MM.1S (cell line): ENCODE results near the gene PAGE2B.

Source experiments
- DNase-seq: peaks from one replicate; pipeline ENCODE4 v3.0.0-alpha.2; 2015
- H2AFZ ChIP-seq: fragments of 300-600 bp; sonication (generic); 2 replicates; pipeline ENCODE4 v1.6.0; 2016; ENCODE audit warnings: antibody characterized with exemption, low read length
- H3F3A ChIP-seq: fragments of 300-600 bp; sonication (generic); 2 replicates; pipeline ENCODE4 v1.6.1; 2016; ENCODE audit warnings: mild to moderate bottlenecking, antibody characterized with exemption, low read length, moderate library complexity, mixed read lengths; ENCODE audit not compliant: insufficient read depth
- H3K27ac ChIP-seq: fragments of 300-600 bp; sonication (generic); 2 replicates; pipeline ENCODE4 v1.5.1; 2016; ENCODE audit warnings: mild to moderate bottlenecking, low read length
- H3K27me3 ChIP-seq: fragments of 300-600 bp; sonication (generic); replicated peaks from 2 replicates; pipeline ENCODE4 v1.6.0; 2016; ENCODE audit warnings: low read length; ENCODE audit not compliant: insufficient read depth
- H3K36me3 ChIP-seq: fragments of 300-600 bp; sonication (generic); replicated peaks from 2 replicates; pipeline ENCODE4 v1.6.1; 2016; ENCODE audit warnings: mild to moderate bottlenecking, low read length, mixed read lengths; ENCODE audit not compliant: insufficient read depth
- H3K4me1 ChIP-seq: fragments of 300-600 bp; sonication (generic); 2 replicates; pipeline ENCODE4 v1.6.1; 2016; ENCODE audit warnings: low read length, mixed read lengths
- H3K4me2 ChIP-seq: fragments of 300-600 bp; sonication (generic); 2 replicates; pipeline ENCODE4 v1.6.0; 2016; ENCODE audit warnings: low read depth, low read length
- H3K4me3 ChIP-seq: fragments of 300-600 bp; sonication (generic); 2 replicates; pipeline ENCODE4 v1.5.1; 2016; ENCODE audit warnings: low read length, mixed read lengths
- H3K79me2 ChIP-seq: fragments of 300-600 bp; sonication (generic); 2 replicates; pipeline ENCODE4 v1.6.1; 2016; ENCODE audit warnings: mixed run types, low read length, mixed read lengths
- H3K9ac ChIP-seq: fragments of 300-600 bp; sonication (generic); 2 replicates; pipeline ENCODE4 v1.6.1; 2016; ENCODE audit warnings: low read length, mixed read lengths
- H3K9me2 ChIP-seq: fragments of 300-600 bp; sonication (generic); replicated peaks from 2 replicates; pipeline ENCODE4 v1.6.1; 2016; ENCODE audit warnings: mild to moderate bottlenecking, low read length, mixed read lengths; ENCODE audit not compliant: insufficient read depth
- H3K9me3 ChIP-seq: fragments of 300-600 bp; sonication (generic); replicated peaks from 2 replicates; pipeline ENCODE4 v1.6.1; 2016; ENCODE audit warnings: mild to moderate bottlenecking, low read length, mixed read lengths; ENCODE audit not compliant: insufficient read depth
- H4K20me1 ChIP-seq: fragments of 300-600 bp; sonication (generic); 2 replicates; pipeline ENCODE4 v1.6.1; 2016; ENCODE audit warnings: mild to moderate bottlenecking, low read length, moderate library complexity, mixed read lengths; ENCODE audit not compliant: insufficient read depth
- EZH2 ChIP-seq: fragments of 300-600 bp; sonication (generic); optimal IDR thresholded peaks from 2 replicates; pipeline ENCODE3; 2017; ENCODE audit warnings: low read depth, mild to moderate bottlenecking, antibody characterized with exemption, low read length, mixed read lengths
- EZH2phosphoT487 ChIP-seq: fragments of 300-600 bp; sonication (generic); IDR thresholded peaks from 2 replicates; pipeline ENCODE4 v1.6.1; 2018; ENCODE audit warnings: antibody characterized with exemption, low read length
- TF ChIP-seq, protein P1 (sequence below): fragments of 300-600 bp; sonication (generic); IDR thresholded peaks from 2 replicates; pipeline ENCODE4 v1.5.1; 2016; ENCODE audit warnings: antibody characterized with exemption, low read length, mixed read lengths

PAGE2B gene

DNA sequence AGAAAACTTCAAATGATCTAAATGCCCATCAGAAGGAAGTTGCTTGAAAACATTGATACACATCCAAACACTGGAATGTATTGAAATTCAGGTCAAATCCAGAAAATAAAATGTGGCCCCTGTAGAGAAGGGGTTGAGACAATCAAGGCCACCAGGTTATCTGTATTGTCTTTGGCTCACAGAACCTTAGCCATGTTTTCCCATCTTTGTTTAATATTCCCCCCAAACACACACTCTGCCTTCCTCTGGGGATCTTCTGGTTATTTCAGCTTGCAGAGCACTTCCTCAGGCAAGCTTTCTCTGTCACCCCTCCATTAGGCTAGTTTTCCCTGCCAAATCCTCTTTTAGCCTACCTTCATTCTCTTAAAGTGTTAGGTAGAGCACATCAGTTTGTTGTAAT lies 44.4 kb downstream of the PAGE2B start:
- DNase-seq = no peak
- no peak overlapping the region for H3K27ac ChIP-seq

GRCh38 chrX:55119712-55120111 lies 44.9 kb downstream of the PAGE2B start:
- no peaks in the 10 kb centered on the region for H4K20me1 ChIP-seq
- H3K4me2 ChIP-seq = no peak overlapping the region
- H3F3A ChIP-seq = no peaks in the 10 kb centered on the region
- H3K27ac ChIP-seq = no peak overlapping the region
- H3K9ac ChIP-seq = no peak overlapping the region
- H3K9me3 ChIP-seq = no peaks in the 10 kb centered on the region
- H3K36me3 ChIP-seq = no peaks in the 10 kb centered on the region
- TF ChIP-seq, protein P1, sequence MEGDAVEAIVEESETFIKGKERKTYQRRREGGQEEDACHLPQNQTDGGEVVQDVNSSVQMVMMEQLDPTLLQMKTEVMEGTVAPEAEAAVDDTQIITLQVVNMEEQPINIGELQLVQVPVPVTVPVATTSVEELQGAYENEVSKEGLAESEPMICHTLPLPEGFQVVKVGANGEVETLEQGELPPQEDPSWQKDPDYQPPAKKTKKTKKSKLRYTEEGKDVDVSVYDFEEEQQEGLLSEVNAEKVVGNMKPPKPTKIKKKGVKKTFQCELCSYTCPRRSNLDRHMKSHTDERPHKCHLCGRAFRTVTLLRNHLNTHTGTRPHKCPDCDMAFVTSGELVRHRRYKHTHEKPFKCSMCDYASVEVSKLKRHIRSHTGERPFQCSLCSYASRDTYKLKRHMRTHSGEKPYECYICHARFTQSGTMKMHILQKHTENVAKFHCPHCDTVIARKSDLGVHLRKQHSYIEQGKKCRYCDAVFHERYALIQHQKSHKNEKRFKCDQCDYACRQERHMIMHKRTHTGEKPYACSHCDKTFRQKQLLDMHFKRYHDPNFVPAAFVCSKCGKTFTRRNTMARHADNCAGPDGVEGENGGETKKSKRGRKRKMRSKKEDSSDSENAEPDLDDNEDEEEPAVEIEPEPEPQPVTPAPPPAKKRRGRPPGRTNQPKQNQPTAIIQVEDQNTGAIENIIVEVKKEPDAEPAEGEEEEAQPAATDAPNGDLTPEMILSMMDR = no peak
- no peak for TF ChIP-seq EZH2
- H3K79me2 ChIP-seq = no peaks in the 10 kb centered on the region
- no peak overlapping the region for H3K4me3 ChIP-seq
- H3K9me2 ChIP-seq = no peaks in the 10 kb centered on the region
- H3K27me3 ChIP-seq = no peaks in the 10 kb centered on the region
- no peaks in the 10 kb centered on the region for H3K4me1 ChIP-seq
- no peak for DNase-seq
- no peak overlapping the region for H2AFZ ChIP-seq

More for the DNA sequence above, 44.4 kb downstream of the PAGE2B start:
- TF ChIP-seq, protein P1 = no peak
- TF ChIP-seq EZH2phosphoT487 (no peak), EZH2 (no peak)
- no peaks in the 10 kb centered on the region for H3K9me2 ChIP-seq
- H3K9ac ChIP-seq = no peak overlapping the region
- no peak overlapping the region for H3K4me3 ChIP-seq
- H3K27me3 ChIP-seq = no peaks in the 10 kb centered on the region
- no peaks in the 10 kb centered on the region for H3K79me2 ChIP-seq
- H2AFZ ChIP-seq = no peak overlapping the region
- H3K4me2 ChIP-seq = no peak overlapping the region
- H3K9me3 ChIP-seq = no peaks in the 10 kb centered on the region
- H3K4me1 ChIP-seq = no peaks in the 10 kb centered on the region
- H3K36me3 ChIP-seq = no peaks in the 10 kb centered on the region
- no peaks in the 10 kb centered on the region for H3F3A ChIP-seq
- no peaks in the 10 kb centered on the region for H4K20me1 ChIP-seq

DNA sequence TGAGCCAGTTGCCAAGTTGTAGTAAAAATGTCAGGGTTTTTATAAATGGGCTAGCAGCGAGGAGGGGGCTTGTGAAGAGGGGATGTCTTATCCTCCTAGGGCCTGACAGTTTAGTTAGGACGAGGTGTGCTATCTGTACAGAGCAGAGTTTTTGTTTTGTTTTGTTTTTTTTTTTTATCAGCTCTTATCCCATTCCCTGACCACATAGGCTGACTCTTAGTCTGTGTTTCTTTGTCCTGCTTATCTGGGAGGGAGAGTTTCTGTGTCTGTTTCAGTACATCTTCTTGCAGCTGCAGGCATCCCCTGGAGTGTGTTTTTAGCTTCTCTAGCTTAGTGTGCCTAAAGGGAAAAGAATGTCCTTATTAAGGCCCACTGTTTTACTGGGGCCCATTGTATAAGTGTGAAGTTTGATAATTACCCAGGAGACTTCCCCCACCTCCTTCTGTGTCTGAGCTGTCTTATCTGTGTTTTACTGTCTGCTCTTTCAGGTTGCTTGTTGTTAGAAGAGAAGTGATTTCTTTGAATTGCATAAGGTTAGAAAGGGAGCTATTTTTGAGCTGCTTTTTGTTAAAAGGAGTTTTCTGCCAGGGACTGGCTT lies 46.0 kb downstream of the PAGE2B start:
- Histone ChIP-seq H3F3A (no peaks in the 10 kb centered on the region), H3K9me3 (no peaks in the 10 kb centered on the region), H3K27ac (no peak overlapping the region), H3K9ac (no peak overlapping the region), H3K4me3 (no peak overlapping the region), H3K27me3 (no peaks in the 10 kb centered on the region), H3K9me2 (no peaks in the 10 kb centered on the region), H2AFZ (no peak overlapping the region), H4K20me1 (no peaks in the 10 kb centered on the region), H3K36me3 (no peaks in the 10 kb centered on the region), H3K79me2 (no peaks in the 10 kb centered on the region), H3K4me1 (no peaks in the 10 kb centered on the region), H3K4me2 (no peak overlapping the region)
- no peak for DNase-seq
- no peak for TF ChIP-seq EZH2phosphoT487
- TF ChIP-seq, protein P1 = no peak
- TF ChIP-seq EZH2 = no peak
